Endothelial cell of umbilical vein (primary cell): ENCODE data around the gene SIPA1L2. TPM values are rescaled to one million over a fixed set of nuclear protein-coding genes. Genes with fewer than 3 reads are reported as not detected.

Experiments used
- BruUV-seq: library from RNA; stranded (reverse); fragments of 400-500 nt; replicated peaks from 2 replicates; lab custom pipeline; 2021; lab: Mats Ljungman, UMichigan
- CTCF ChIA-PET: fragments of 300-600, 350-600 bp; sonication (Branson Sonifier 250); formaldehyde crosslinking; loops from one replicate; lab custom pipeline; 2021; ENCODE audit warnings: antibody characterized with exemption, inconsistent platforms; lab: Charles Lee
- POLR2A ChIA-PET: fragments of 300-600, 350-600 bp; sonication (Branson Sonifier 250); formaldehyde crosslinking; loops from one replicate; lab custom pipeline; 2021; ENCODE audit warnings: antibody characterized with exemption, inconsistent platforms; lab: Charles Lee
- DNase-seq: peaks from one replicate; pipeline ENCODE4 v3.0.0-alpha.2; 2011; ENCODE audit warnings: low read depth, low spot score
- FAIRE-seq: peaks from 2 replicates; lab custom pipeline; 2011; peaks lifted over from hg19 to GRCh38; lab: Jason Lieb, UNC
- H2AFZ ChIP-seq: 2 replicates; pipeline ENCODE4 v1.6.0; 2012; ENCODE audit warnings: low read depth, low read length, control low read depth, inconsistent platforms
- H3K27ac ChIP-seq: 2 replicates; pipeline ENCODE4 v1.5.1; 2011; ENCODE audit warnings: low read depth, mild to moderate bottlenecking, control low read depth, low read length, moderate library complexity; ENCODE audit not compliant: insufficient read depth
- H3K27me3 ChIP-seq, 2 experiments: 2 replicates each; pipeline versions ENCODE4 v1.6.0 to v1.6.1; 2011; ENCODE audit warnings: low read length in 2 of 2, mixed read lengths in 1 of 2; ENCODE audit not compliant: control insufficient read depth in 2 of 2, insufficient read depth in 2 of 2
- H3K36me3 ChIP-seq, 2 experiments: 2 replicates in 1 of 2; 3 replicates in 1 of 2; pipeline ENCODE4 v1.5.1; 2011; ENCODE audit warnings: low read length in 2 of 2, mild to moderate bottlenecking in 1 of 2, moderate library complexity in 1 of 2; ENCODE audit not compliant: control insufficient read depth in 2 of 2, insufficient read depth in 2 of 2; ENCODE audit errors: extremely low read depth in 1 of 2
- H3K4me1 ChIP-seq: 3 replicates; pipeline ENCODE4 v1.5.1; 2011; ENCODE audit warnings: mild to moderate bottlenecking, low read length; ENCODE audit not compliant: control insufficient read depth, insufficient read depth; ENCODE audit errors: extremely low read depth
- H3K4me2 ChIP-seq: 2 replicates; pipeline ENCODE4 v1.6.1; 2011; ENCODE audit warnings: low read length, control low read depth, mixed read lengths; ENCODE audit not compliant: insufficient read depth
- H3K4me3 ChIP-seq, 3 experiments: fragments of 200-600 bp in 1 of 3; sonication (generic), shearing (Covaris generic) in 1 of 3; replicated peaks in 1 of 3; 2 replicates each; pipeline ENCODE4 v1.5.1; 2011 to 2016; ENCODE audit warnings: control low read depth in 3 of 3, low read length in 3 of 3, mild to moderate bottlenecking in 2 of 3, inconsistent platforms in 1 of 3, low read depth in 1 of 3, moderate library complexity in 1 of 3; ENCODE audit not compliant: insufficient read depth in 1 of 3
- H3K79me2 ChIP-seq: 2 replicates; pipeline ENCODE4 v1.6.0; 2012; ENCODE audit warnings: low read length, inconsistent platforms; ENCODE audit not compliant: control insufficient read depth, insufficient read depth
- H3K9ac ChIP-seq: replicated peaks from 2 replicates; pipeline ENCODE3; 2011; ENCODE audit warnings: low read length, control low read depth; ENCODE audit not compliant: insufficient read depth; ENCODE audit errors: extremely low read depth
- H3K9me1 ChIP-seq: replicated peaks from 3 replicates; pipeline ENCODE4 v1.6.0; 2011; ENCODE audit warnings: mild to moderate bottlenecking, low read length; ENCODE audit not compliant: control insufficient read depth, insufficient read depth; ENCODE audit errors: extremely low read depth
- H3K9me3 ChIP-seq: replicated peaks from 2 replicates; pipeline ENCODE4 v1.5.1; 2012; ENCODE audit warnings: low read length, inconsistent platforms; ENCODE audit not compliant: control insufficient read depth, insufficient read depth
- H4K20me1 ChIP-seq: replicated peaks from 2 replicates; pipeline ENCODE3; 2011; ENCODE audit warnings: mild to moderate bottlenecking, low read length; ENCODE audit not compliant: control insufficient read depth, insufficient read depth; ENCODE audit errors: extremely low read depth
- CTCF ChIP-seq, 2 donors: IDR thresholded peaks; 1 replicate in 1 of 2; 2 replicates in 1 of 2; pipeline ENCODE4 v1.5.1; 2011; ENCODE audit warnings: low read length in 2 of 2, mild to moderate bottlenecking in 2 of 2, moderate library complexity in 2 of 2, control low read depth in 1 of 2, inconsistent platforms in 1 of 2, low read depth in 1 of 2; ENCODE audit not compliant: insufficient read depth in 1 of 2; ENCODE audit errors: extremely low read depth in 1 of 2
- EZH2 ChIP-seq: IDR thresholded peaks from 2 replicates; pipeline ENCODE4 v1.6.1; 2012; ENCODE audit warnings: borderline replicate concordance, low read depth, mild to moderate bottlenecking, moderate library complexity, low read length, inconsistent platforms; ENCODE audit not compliant: severe bottlenecking
- FOS ChIP-seq: IDR thresholded peaks from 2 replicates; pipeline ENCODE4 v1.6.1; 2011; ENCODE audit warnings: mild to moderate bottlenecking, low read length, moderate library complexity, borderline replicate concordance; ENCODE audit not compliant: insufficient read depth
- GATA2 ChIP-seq: IDR thresholded peaks from 2 replicates; pipeline ENCODE4 v1.7.0; 2011; ENCODE audit warnings: low read depth, mild to moderate bottlenecking, moderate library complexity, mixed read lengths, low read length; ENCODE audit not compliant: insufficient read length, insufficient read depth
- JUN ChIP-seq: IDR thresholded peaks from 2 replicates; pipeline ENCODE4 v1.6.1; 2011; ENCODE audit warnings: borderline replicate concordance, low read depth; ENCODE audit not compliant: insufficient read length, insufficient read depth
- MAX ChIP-seq: IDR thresholded peaks from 2 replicates; pipeline ENCODE4 v1.6.1; 2011; ENCODE audit not compliant: insufficient read depth, insufficient read length
- MYC ChIP-seq: IDR thresholded peaks from one replicate; pipeline ENCODE4 v1.6.1; 2011; ENCODE audit warnings: mild to moderate bottlenecking, low read depth, low read length
- POLR2A ChIP-seq: IDR thresholded peaks from 2 replicates; pipeline ENCODE4 v1.6.1; 2012; ENCODE audit warnings: low read depth, mild to moderate bottlenecking, control low read depth, low read length
- POLR2AphosphoS5 ChIP-seq: IDR thresholded peaks from 2 replicates; pipeline ENCODE4 v1.6.1; 2012; ENCODE audit warnings: low read depth, mild to moderate bottlenecking, control low read depth, low read length, moderate library complexity; ENCODE audit not compliant: insufficient read depth
- dilution Hi-C: fragments of 300-500 bp; cut with MboI; formaldehyde crosslinking; loops from one replicate; pipeline ENCODE4 v1.15.0; 2019; ENCODE audit warnings: low sequenced_read_pairs; ENCODE audit not compliant: extremely low pct_ligation_motif_present
- intact Hi-C: fragments of 100-400 bp; cut with micrococcal nuclease; formaldehyde crosslinking; loops from one replicate; pipeline ENCODE4 v1.10.0; 2022
- polyA plus RNA-seq, 4 experiments: library from polyadenylated mRNA; depleted of rRNA in 3 of 4; stranded (reverse) in 3 of 4; unstranded in 1 of 4; fragments of >200 nt; gene quantifications; 2 replicates each; pipeline versions ENCODE4 v1.2.1 to v1.2.3, GENCODE V29; 2011 to 2012; ENCODE audit warnings: missing spikeins in 1 of 4
- total RNA-seq: library from RNA; stranded (reverse); gene quantifications from 2 replicates; pipeline ENCODE4 v1.2.3, GENCODE V29; 2021

The SIPA1L2 gene
- total and polyA plus RNA-seq, 2 donors (not counting 3 experiments of a cell fraction or from before 2014, with no cell fraction given), result 3.6 to 12.8 TPM

GRCh38 chr1:232627171-232627570 lies 2.8 kb downstream of the SIPA1L2 start:
- H3K9me3 ChIP-seq, result no peaks in the 10 kb centered on the region
- H3K4me3 ChIP-seq, result no peak overlapping the region
- dilution Hi-C loops (no loop called here), intact Hi-C loops (loop anchor here (5.0 to 10.0 kb wide), 8 partner anchors 50 to 472 kb away; no protein-coding TSS in a partner anchor)
- no peak overlapping the region for H3K9ac ChIP-seq
- H3K4me1 ChIP-seq, result peaks cover 16% of the 10 kb centered on the region
- no peak overlapping the region for H2AFZ ChIP-seq
- DNase-seq (no peak), FAIRE-seq (no peak)
- ChIA-PET CTCF (interaction anchor here (0.6 to 2.4 kb wide), 31 partner anchors 12 to 871 kb away, joined by 3 to 31 read pairs (median 3); no protein-coding TSS in a partner anchor), POLR2A (no interaction called here)
- H4K20me1 ChIP-seq, result no peaks in the 10 kb centered on the region
- H3K27me3 ChIP-seq, result no peaks in the 10 kb centered on the region
- H3K4me2 ChIP-seq, result no peak overlapping the region
- TF ChIP-seq JUN, result no peak
- TF ChIP-seq MAX, result no peak
- no peak for TF ChIP-seq CTCF (IDR thresholded peaks at IDR 0.05; ENCODE audit: extremely low read depth in 1 of 2, insufficient read depth in 1 of 2, low read depth in 1 of 2, low read length in 2 of 2)
- TF ChIP-seq POLR2AphosphoS5, result no peak
- TF ChIP-seq POLR2A, result no peak
- no peak for TF ChIP-seq GATA2
- TF ChIP-seq FOS, result no peak
- TF ChIP-seq EZH2, result no peak
- TF ChIP-seq MYC, result no peak
- no peaks in the 10 kb centered on the region for H3K9me1 ChIP-seq
- no peak overlapping the region for H3K27ac ChIP-seq
- H3K36me3 ChIP-seq, result no peaks in the 10 kb centered on the region
- H3K79me2 ChIP-seq, result peaks cover 11% of the 10 kb centered on the region
- BruUV-seq, result no TSS peak
